HUES6 (cell line): Measurements from ENCODE around the gene INHBA.

Experiments
- H3K27ac ChIP-seq: 2 replicates; pipeline ENCODE4 v1.7.0; 2013; ENCODE audit warnings: low read depth, mild to moderate bottlenecking, low read length, inconsistent platforms
- H3K27me3 ChIP-seq: 2 replicates; pipeline ENCODE4 v1.6.1; 2013; ENCODE audit warnings: low read length; ENCODE audit not compliant: control insufficient read depth, insufficient read depth
- H3K36me3 ChIP-seq: 2 replicates; pipeline ENCODE4 v1.6.1; 2013; ENCODE audit warnings: low read length; ENCODE audit not compliant: control insufficient read depth, insufficient read depth
- H3K4me1 ChIP-seq: 2 replicates; pipeline ENCODE4 v1.6.1; 2013; ENCODE audit warnings: low read length; ENCODE audit not compliant: control insufficient read depth, insufficient read depth
- H3K4me3 ChIP-seq: 2 replicates; pipeline ENCODE4 v1.5.1; 2013; ENCODE audit warnings: low read depth, low read length
- H3K9ac ChIP-seq: one replicate; pipeline ENCODE4 v1.6.1; 2013; ENCODE audit warnings: mild to moderate bottlenecking, low read length
- H3K9me3 ChIP-seq: 2 replicates; pipeline ENCODE4 v1.6.1; 2013; ENCODE audit warnings: low read depth, low read length; ENCODE audit not compliant: control insufficient read depth, insufficient read depth

The INHBA gene

DNA sequence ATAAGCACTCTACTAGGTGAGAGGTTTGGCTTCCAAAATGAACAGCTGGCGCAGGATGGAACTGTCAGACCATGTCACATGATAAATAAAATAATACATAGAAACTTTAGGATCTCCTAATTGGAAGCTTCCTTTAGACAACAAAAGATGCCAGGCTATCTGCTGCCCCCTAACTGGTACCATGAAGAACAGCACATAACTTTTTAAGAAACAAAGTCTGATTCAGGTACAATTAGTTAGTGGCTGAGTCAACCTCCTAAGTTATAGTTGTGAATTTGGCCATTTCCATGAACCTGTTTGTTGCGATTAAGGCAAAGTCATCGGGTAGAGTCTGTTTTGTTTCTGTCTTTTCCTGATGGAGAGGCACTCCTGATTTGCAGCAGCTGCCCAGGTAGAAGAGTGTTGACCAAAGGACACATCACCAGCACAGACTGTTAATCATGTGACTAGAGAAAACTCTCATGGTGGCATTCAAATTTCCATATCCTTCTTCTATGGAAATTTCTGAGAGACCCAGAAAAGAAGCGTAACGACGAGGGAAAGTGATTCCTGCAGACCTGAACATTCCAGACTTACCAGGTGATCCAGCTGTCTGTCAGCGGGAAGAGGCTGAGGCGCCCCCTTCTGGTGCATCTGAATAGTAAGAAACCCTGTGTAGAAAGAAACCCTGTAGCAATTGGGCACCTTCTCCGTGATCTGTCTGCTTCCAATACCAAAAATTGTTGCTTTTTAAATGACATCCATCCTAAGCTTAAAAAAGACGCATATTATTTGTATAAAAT, 8.6 kb upstream of the INHBA start:
- Histone ChIP-seq H3K9me3 (no peaks in the 10 kb centered on the region), H3K27ac (no peak overlapping the region), H3K36me3 (no peaks in the 10 kb centered on the region), H3K27me3 (peaks cover 12% of the 10 kb centered on the region), H3K9ac (no peak overlapping the region), H3K4me3 (0 out of 2 replicates have a peak overlapping the region, but pooled peaks have one; percentile 7), H3K4me1 (peaks cover 4% of the 10 kb centered on the region; the same call in 1 of the 2 replicates)

DNA sequence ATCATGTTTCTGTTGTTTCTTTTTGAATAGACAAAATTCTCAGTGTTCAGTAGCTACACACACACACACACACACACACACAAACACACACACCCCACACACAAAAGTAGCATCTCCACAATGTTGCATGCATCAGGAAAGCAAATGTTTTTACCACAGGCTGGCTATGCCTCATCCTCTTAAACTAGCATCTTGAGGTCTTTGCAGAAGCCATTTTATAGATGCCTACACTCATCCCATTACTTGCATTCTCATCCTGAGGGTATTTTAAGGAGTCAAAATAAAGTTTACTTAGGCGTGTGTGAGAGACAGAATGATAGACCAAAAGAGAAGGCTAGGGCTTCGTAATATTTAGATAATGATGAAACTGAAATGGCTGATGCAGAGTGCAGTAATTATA, 7.9 kb upstream of the INHBA start:
- H3K9me3 ChIP-seq: no peaks in the 10 kb centered on the region
- H3K27me3 ChIP-seq: peaks cover 18% of the 10 kb centered on the region
- no peak overlapping the region for H3K9ac ChIP-seq
- no peaks in the 10 kb centered on the region for H3K36me3 ChIP-seq
- no peak overlapping the region for H3K27ac ChIP-seq
- H3K4me1 ChIP-seq: peaks cover 11% of the 10 kb centered on the region
- H3K4me3 ChIP-seq: no peak overlapping the region

DNA sequence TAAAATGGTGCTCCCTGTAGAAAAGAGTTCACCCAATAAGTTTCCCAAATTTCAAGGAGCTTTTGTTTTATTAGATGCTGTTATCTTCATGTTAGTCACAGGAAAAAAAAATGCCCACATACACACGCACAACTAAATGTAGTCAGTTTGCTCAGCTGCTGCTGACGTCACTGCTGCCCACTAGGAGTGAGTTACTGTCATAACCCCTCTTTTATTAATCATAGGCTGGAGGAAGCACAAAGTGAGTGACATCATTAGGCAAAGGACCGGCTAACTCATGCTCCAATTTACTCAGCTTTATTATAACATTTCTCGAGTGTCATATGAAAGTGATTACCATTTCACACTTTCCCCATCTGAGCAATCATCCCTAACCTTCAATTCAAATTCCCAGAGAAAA, 6.7 kb upstream of the INHBA start:
- peaks cover 22% of the 10 kb centered on the region for H3K27me3 ChIP-seq
- H3K9ac ChIP-seq: no peak overlapping the region
- no peak overlapping the region for H3K27ac ChIP-seq
- H3K4me1 ChIP-seq: peaks cover 14% of the 10 kb centered on the region
- H3K9me3 ChIP-seq: no peaks in the 10 kb centered on the region
- no peaks in the 10 kb centered on the region for H3K36me3 ChIP-seq
- H3K4me3 ChIP-seq: no peak overlapping the region

DNA sequence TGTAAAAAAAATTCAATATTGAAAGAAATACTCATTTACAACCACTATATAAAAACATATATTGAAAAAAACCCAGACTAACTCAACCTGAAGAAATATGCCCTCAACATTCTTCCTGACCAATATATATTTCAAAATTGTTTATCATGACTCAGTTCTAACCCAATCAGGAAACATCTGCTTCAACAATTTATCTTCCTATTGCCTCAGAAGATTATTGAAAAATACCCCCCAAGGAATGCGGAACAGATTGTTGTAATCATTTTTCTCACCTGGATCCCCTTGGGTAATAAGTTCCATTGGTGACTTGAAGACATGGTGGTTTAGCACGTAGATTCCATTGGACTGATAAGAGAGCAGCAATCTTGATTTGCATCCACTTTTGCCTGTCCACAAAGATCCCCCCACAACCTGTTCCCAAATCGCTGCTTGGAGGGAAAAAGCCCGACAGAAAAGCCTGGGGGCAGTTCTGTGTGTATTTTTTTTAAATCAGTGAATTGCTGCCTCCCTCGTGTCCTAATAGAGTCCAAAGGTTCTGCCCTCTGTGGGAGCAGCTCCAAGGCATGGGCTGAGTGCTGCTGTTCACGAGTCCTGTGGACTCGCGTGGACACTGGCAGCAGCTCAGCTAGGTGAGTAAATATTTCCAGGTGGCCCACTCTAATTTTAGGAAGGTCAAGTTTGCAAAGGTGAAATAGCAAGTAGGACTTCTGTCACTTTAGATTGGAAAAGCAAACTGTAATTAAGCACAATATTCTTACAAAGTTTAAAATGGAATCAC, 5.9 kb upstream of the INHBA start:
- H3K9me3 ChIP-seq: no peaks in the 10 kb centered on the region
- peaks cover 22% of the 10 kb centered on the region for H3K27me3 ChIP-seq
- H3K27ac ChIP-seq: no peak overlapping the region
- no peak overlapping the region for H3K9ac ChIP-seq
- H3K4me1 ChIP-seq: peaks cover 22% of the 10 kb centered on the region
- no peaks in the 10 kb centered on the region for H3K36me3 ChIP-seq
- H3K4me3 ChIP-seq: no peak overlapping the region

DNA sequence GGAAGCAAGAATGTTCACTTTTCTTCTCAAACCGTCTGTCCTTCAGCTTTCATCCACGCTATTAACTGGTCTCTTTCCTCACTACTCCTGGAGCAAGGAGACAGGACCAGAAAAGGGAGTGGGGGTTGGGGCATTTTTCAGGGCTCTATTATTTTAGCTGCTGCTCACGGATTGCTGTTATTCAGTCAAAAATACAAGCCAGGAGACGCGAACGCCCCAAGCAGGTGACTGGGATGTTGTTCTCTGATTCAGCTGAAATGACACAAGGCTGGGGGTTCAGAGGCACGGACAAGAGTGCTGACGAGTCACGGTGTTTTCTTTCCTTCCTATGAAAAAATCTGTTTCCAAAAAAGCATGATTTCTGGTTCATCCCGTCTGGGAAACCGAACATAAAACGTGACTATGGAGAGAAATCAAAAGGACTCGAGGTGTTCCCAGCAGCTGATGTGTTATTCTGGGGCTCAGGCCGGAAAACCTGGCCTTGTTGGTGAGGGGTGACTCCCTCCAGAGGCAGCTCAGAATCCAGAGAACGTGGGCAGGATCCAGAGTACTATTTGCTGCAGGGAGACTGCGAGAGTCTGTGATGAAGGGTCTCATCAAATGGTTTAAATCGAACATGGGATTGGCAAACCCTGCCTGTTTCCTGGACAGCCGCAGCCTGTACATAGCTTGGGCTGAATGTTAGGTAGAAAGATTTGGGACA, 3.5 kb upstream of the INHBA start:
- Histone ChIP-seq H3K27me3 (peaks cover 31% of the 10 kb centered on the region), H3K4me1 (peaks cover 26% of the 10 kb centered on the region), H3K9me3 (no peaks in the 10 kb centered on the region), H3K36me3 (no peaks in the 10 kb centered on the region), H3K9ac (no peak overlapping the region), H3K27ac (no peak overlapping the region), H3K4me3 (peak overlapping the region; percentile 60)

DNA sequence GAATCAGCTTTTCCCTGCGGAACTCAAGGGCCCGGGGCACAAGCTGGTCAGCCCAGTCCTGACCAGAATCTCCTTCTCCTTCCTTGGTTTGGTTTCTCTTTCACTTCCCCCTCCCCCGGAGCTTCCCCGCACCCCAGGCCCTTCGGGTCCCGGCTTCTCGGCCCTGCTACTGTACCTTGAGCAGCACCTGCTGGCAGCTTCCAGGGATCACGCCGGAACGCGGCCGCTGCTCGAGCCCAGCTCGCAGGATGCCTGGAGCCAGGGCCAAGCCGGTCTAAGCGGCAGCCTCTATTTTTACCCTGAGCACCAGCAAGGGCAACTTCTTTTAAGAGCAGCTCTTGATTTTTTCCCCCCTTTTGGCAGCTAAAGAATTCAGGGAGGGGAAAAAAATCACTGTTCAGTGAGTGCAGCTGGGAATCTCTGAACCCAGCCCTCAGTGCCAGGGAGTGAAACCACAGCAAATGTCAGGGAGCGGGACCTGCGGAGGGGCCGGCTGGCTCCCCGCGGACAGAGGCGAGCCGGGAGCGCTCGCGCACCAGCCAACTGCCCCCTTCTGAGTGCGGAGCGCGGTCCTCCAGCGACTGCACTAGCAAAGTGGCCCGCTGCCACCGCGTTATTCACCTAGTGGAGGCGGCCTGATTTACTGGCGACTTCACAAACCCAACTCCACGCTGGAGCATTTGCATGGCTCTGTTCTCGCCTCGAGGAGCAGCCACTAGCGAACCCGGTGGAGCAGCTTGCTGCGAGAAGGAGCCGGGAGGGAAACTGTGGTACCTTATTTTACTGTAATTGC, 2.4 kb upstream of the INHBA start:
- Histone ChIP-seq H3K36me3 (no peaks in the 10 kb centered on the region), H3K9ac (peak overlapping the region; percentile 29), H3K4me3 (peak overlapping the region; percentile 60), H3K4me1 (peaks cover 30% of the 10 kb centered on the region), H3K27me3 (peaks cover 35% of the 10 kb centered on the region), H3K9me3 (no peaks in the 10 kb centered on the region), H3K27ac (no peak overlapping the region)

DNA sequence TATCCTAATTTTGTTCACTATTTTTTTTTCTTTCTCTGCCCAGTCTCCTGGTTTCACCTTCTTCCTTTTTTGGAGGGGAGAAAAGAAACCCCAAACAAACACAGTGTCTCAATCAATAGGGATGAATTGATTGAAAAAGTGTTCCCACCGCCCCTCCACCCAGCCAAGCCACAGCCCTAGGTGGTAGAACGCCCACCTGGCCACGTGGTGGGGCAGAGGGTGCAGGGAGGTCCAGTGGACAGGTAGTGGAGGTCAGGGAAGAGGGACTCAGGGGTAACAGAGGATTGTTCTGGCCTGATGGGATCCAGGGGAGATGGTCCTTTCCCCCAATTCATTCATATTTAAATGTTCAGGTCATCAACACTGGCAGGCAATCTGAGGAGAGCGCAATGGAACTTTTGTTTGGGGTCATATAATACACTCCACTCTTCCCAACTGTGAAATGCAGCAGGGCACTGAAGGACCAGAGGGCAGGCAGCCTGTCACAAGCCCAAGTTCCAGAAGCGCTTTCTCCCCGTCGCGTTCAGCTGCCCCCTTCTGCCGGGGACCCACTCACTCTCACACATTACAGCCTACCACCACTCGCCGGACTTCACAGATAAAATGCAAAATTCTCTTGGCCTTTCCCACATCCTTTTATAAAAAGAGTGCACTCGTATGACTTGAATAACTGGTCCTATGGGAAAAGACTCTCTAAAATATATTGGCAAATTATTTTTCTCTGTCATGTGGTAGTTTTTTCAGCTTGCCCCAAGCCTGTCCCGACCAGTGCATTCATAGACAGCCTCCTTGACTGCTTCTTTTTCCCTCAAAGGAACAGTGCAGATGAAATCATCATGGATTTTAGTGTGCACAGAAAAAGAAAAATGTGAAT, 1.6 kb downstream of the INHBA start:
- no peaks in the 10 kb centered on the region for H3K36me3 ChIP-seq
- H3K4me1 ChIP-seq: peaks cover 50% of the 10 kb centered on the region
- H3K27me3 ChIP-seq: peaks cover 36% of the 10 kb centered on the region
- no peak overlapping the region for H3K27ac ChIP-seq
- peak overlapping the region; percentile 41 for H3K9ac ChIP-seq
- H3K4me3 ChIP-seq: peak overlapping the region; percentile 79
- no peaks in the 10 kb centered on the region for H3K9me3 ChIP-seq

DNA sequence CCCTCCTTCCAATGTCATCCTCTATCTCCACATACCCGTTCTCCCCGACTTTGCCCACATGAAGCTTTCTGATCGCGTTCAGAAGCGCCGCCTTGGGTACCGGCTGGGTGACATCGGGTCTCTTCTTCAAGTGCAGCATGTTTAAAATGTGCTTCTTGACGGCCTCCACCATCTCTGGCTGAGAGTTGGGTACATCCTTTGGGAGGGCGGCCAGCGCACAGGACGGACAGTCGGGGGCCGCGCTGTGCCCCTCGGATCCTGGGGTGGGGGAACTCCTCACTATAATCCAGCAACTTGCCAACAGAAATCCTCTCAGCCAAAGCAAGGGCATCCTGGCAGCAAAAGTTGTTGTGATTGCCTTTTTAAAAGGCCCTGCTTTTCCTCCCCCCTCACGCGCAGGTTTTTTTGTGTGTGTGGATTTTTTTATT, 2.8 kb downstream of the INHBA start:
- Histone ChIP-seq H3K4me1 (peaks cover 55% of the 10 kb centered on the region), H3K27ac (no peak overlapping the region), H3K36me3 (no peaks in the 10 kb centered on the region), H3K9ac (no peak overlapping the region), H3K9me3 (no peaks in the 10 kb centered on the region), H3K4me3 (peak overlapping the region; percentile 79), H3K27me3 (peaks cover 27% of the 10 kb centered on the region)

DNA sequence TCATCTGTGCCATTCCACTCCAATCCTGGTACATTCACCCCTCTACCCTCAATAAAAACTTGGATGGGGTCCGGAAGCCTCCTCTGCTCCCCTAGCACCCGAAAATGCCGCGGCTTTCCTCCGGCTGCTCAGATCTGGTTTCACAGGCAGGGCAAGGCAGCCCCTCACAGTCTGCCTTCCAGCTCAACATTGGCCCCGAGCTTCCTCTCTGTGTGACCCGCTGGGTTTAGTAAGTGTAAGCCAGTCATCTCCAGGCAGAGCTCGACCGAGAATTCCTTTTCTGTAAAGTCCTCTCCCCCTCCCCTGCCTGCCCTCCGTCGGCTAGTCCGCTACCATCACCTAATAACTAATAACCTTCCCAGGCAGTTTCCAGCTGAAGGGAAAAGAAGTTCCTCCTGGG, 3.4 kb downstream of the INHBA start:
- Histone ChIP-seq H3K4me3 (peak overlapping the region; percentile 79), H3K9ac (peak overlapping the region; percentile 38), H3K27ac (no peak overlapping the region), H3K4me1 (peaks cover 51% of the 10 kb centered on the region), H3K27me3 (peaks cover 27% of the 10 kb centered on the region), H3K9me3 (no peaks in the 10 kb centered on the region), H3K36me3 (no peaks in the 10 kb centered on the region)

DNA sequence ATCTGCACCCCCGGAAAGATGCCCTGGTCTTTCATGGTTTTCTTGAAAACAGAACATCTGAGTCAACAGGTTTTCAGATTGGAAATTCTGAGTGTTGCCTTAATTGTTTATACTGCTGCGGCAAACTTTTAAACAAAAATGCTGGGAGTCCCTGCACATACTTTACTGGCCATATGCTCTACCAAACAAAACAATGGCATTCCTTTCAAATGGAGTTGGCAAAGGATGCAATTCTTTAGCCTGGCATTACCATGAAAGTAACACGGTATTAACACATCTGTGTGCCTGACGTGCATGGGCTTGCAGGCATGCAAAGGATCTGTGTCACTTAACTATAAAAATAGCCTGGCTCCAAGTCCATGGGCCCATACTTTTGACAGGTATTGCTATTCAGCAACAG, 4.2 kb downstream of the INHBA start:
- no peak overlapping the region for H3K27ac ChIP-seq
- H3K36me3 ChIP-seq: no peaks in the 10 kb centered on the region
- H3K27me3 ChIP-seq: peaks cover 27% of the 10 kb centered on the region
- no peaks in the 10 kb centered on the region for H3K9me3 ChIP-seq
- peaks cover 43% of the 10 kb centered on the region for H3K4me1 ChIP-seq
- no peak overlapping the region for H3K9ac ChIP-seq
- peak overlapping the region; percentile 79 for H3K4me3 ChIP-seq
